Left hindlimb (tissue), 1 donor: Measurements from ENCODE around the gene SHTN1.

Experiments used
- DNase-seq: peaks from one replicate; pipeline ENCODE4 v3.0.0-alpha.2; 2018

SHTN1 gene

GRCh38 chr10:116984202-116984990 lies 20.6 kb downstream of the SHTN1 start:
- no peak for DNase-seq

GRCh38 chr10:116980041-116980440 lies 24.9 kb downstream of the SHTN1 start:
- DNase-seq = no peak

GRCh38 chr10:116978901-116979300 lies 26.1 kb downstream of the SHTN1 start:
- no peak for DNase-seq

DNA sequence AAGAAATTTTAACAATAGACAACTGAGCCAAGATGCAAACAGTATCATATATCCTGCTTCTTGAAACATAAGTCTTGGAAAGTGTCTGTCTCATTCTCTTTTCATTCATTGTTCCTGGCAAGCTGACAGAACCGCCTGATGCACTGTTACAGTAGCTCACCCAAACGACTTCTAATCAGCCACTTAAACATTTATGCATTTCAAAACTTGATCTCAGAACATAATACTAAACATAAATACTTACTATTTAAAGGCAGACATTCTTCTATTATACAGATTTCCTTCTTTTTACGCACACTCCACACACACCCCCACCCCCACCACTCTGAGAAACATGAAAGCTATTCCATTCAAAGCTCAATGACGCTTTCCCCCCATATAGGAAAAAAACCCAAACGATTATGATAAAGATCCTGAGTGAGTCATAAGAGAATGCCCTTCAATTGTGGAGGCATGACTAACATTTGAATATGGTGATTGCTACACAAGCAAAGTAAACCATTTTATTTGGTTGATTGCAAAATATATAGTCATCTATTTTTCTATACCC lies 30.5 kb downstream of the SHTN1 start:
- no peak for DNase-seq

GRCh38 chr10:116973946-116974455 lies 31.0 kb downstream of the SHTN1 start:
- no peak for DNase-seq

DNA sequence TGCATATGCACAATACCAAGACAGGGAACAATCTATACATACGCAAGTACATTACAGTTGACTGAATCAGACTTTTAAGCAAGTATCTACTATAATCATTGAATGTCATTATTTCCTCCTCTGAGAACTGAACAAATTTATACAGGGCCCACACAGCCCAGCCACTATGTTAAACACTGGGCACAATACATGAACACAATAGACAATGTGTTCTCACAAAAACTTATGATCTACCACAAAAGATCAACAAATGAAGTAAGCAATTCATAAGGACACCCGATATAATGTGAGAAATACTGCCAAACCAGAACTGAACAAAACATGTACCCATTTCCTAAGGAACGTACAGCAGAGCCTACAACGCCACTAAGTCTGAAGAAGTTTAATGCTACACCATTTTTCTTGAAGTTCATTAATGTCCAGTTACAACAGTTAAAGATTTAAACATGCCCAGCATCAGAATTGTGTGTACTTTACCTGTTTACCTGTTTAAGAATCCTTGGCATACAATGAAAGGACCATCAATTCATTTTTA lies 31.5 kb downstream of the SHTN1 start:
- no peak for DNase-seq

- DNase-seq = no peak
Measured at GRCh38 chr10:116972131-116972530, 32.9 kb downstream of the SHTN1 start.

DNA sequence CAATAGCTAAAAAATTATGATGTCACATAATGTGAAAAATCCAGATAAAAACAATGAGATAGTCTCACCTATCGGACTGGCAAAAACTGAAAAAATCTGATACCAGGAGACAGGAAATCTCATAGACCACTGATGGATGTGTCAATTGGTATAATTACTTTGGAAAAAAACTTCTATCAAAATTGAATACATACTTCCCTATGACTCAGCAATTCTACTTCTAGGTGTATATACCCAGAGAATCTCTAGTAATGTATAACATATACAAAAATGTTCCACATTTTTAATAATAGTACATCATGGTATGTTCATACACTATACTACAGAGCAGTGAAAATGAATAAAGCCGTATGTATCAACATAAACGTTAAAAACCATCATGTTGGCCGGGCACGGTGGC lies 34.9 kb downstream of the SHTN1 start:
- DNase-seq = no peak

DNA sequence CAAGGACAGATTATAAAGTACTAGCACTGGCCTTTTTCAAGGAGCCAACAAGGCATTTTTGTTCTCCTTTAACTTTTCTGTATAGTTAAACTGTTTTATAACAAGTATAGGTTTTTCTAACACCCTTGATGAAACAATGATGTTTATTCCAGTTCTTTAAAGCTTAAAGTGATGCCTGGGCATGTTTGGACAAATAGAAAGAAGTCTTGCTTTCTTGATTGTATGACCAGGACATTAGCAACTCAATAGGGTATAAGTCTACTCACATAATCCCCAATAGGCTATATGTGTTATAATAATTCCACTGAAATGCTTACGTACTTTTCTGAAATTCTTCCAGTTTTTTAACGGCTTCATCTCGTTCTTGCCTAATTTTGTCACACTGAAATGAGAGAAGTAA lies 36.7 kb downstream of the SHTN1 start:
- DNase-seq = no peak

DNA sequence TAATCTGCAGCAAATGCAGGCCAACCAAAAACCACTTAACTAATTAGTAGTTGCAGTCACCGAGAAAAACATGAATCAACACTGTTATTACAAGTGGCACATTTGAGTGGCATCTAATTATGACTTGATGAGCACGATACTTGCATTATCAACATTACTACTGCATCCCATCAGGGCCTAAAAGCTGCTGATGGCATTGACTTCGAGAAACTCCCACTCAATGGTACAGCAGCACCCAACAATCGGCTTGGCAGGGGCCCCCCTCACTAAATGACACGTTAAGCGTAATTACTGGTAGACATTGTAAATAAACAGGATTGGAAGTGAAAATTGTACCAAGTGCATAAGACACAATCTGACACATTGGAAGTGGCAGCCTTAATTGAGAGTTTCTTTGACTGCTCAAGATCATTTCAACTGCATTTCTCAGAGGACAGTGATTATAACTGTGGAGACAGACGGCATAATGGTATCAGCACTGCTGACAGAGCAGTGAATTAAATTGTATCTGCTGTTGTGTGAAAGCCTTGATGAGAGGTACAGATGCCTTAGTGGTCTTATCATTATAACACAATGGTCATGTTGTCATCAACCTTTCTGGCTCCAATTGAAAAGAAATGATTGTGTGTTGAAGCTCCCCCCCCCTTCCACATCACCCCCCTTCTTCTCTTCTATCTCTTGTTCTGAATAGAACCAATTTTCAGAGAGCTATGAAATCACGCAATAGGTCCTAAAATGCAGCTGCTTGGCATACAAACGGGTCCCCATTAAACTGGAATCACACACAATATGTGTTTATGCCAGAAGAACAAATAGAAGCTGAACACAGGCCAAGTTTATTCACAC lies 43.4 kb downstream of the SHTN1 start:
- DNase-seq = no peak

- DNase-seq = no peak
Measured at GRCh38 chr10:116960066-116960776, 44.8 kb downstream of the SHTN1 start.

GRCh38 chr10:116952729-116953128 lies 52.3 kb downstream of the SHTN1 start:
- DNase-seq = no peak

DNA sequence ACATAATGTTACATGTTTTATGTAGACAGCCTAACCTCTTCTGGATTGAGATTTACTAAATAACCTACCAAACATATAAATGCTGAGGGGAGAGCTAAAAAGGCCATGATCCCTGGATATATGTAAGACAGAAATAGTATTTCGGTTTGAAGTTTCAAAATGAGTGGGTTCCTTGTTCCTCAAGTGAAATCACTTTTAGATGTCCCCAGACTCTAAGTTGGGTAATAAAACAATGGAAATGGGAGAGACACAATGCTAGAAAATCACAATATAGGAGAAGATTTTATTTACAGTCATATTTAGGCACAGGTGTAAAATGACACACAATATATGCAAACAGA lies 56.5 kb downstream of the SHTN1 start:
- no peak for DNase-seq

DNA sequence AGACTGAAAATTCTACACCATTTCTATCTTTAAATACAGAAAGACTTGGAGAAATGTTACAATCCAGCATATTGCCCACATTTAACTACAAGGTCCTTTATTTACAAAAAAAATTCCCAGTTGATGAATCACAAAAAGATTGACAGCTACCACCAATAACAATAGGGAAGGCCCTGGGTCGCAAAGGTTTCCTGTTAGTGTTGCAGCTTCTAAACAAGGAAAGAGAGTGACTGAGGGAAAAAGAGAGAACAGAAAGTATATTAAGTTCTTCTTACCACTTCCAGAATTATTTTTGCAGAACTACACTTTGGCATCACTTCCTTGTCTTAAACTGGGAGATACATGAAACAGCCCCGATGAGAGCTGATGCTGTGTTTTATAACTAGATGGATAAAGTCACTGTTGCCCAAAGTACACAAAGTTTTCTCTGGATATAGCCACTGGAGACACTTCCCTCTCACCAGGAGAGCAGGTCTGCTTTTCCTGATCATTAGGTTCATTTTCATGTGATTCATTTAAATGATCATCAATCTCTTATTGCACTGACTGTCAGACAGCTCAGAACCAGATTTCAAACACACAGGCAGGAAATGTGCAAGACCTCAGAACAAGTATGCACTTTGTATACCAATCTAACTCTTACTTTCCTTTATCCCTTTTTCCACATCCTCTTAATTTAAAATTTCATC lies 57.0 kb downstream of the SHTN1 start:
- no peak for DNase-seq

DNA sequence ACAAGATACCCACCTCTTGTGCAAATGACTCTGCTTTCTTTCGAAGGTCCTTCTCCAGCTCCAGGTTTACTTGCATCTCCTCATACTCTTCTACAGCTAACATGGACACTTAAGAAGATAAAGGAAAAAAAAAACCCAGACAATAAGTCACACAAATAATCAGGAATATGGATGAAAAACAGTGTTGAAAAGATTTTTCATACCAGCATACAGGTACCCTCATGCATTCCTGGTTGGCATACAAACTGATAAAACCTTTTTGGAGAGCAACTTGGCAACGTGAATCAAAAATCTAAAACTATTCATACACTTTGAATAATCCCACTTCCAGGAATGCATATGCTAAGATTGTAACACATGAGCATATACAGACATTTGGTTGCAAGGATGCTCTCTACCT lies 60.1 kb downstream of the SHTN1 start:
- no peak for DNase-seq

DNA sequence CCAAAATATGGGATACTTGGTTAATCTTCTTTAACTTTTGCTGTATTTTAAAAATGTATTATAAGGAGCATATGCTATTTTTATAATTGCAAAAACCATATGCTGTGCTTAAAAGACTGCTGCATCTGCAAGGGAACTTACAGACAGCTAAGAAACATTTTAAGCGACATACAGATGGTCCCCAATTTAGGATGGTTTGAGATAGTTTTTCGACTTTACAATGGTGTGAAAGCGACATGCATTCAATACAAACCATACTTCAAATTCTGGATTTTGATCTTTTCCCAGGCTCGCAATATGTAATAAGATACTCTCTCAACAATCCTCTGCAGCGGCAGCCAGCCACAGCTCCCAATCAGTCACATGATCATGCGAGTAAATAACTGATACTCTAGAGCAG lies 73.2 kb downstream of the SHTN1 start:
- no peak for DNase-seq

GRCh38 chr10:116926426-116926825 lies 78.6 kb downstream of the SHTN1 start:
- DNase-seq = no peak

DNA sequence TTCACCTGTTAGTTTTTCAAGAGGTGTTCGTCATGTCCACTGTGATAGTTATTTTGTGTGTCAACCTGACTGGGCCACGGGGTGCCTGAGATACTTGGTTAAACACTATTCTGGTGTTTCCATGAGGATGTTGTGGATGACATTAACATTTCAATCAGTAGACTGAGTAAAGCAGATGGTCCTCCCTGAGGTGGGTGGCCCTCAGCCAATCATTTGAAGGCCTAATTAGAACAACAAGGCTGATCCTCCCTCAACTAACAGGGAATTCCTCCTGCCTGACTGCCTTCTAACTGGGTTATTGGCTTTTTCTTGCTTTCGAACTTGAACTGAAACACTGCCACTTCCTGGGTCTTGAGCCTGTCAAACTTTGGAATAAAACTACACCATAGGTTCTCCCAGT lies 79.9 kb downstream of the SHTN1 start:
- no peak for DNase-seq

DNA sequence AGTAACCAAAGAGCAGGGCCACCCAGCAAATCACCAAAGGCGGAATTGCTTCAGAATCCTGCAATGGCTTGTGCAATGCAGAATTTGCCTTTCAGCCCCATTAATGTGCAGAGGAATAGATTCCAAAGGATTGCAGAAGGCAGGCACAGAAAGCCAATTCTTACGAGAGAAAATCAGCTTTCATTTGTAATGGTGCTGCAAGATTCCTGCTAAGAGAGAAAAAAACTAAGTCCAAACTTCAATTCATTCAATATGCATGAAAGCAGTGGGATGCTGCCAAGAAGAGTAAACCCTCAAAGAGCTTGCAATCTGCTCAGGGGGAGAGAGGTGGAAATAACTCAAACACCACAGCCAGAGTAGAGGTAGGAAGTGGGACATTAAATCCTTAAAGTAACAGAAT lies 85.3 kb downstream of the SHTN1 start:
- no peak for DNase-seq

DNA sequence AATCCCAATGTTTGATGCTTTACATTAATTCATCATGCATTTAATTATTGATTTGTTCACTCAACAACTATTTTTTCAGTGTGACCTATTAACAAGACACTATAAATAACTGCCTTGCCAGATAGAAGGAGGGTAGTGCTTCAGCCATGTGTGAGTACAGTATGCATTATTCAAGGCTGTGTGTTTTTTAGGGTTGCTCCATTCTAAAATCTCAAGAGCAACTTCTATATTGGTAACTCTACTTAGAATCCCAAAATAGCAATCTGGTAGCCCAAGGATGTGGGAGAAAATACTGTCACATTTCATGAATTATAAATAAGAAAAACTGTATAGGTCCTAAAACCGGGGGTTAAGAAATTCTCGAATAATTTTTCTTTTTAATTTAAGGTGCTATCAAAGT lies 85.8 kb downstream of the SHTN1 start:
- DNase-seq = no peak

GRCh38 chr10:116918583-116918982 lies 86.4 kb downstream of the SHTN1 start:
- no peak for DNase-seq

DNA sequence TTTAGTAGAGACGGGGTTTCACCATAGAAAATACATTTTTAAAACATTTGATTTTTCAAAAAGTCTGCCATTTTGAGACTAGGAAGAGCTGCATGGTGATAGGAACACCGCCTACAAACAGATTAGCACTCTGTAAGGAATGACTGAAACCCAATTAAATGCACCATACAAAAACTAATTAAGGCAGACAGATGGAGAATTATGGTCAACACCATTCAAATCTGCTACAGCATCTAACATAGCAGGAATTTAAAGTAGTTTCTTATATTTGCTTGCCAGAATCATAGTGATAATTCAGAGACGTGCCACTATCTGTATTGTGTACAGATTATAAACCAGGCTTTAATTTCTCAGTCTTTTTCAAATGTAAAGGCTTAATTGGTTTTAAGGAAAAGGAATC lies 87.5 kb downstream of the SHTN1 start:
- DNase-seq = no peak
